Uterus (tissue), 2 donors: ENCODE measurements around the gene DDX5.

ENCODE experiments used
- POLR2A ChIP-seq, 2 donors: fragments of 450-650 bp; IDR thresholded peaks; one replicate each; pipeline ENCODE4 v1.6.1; 2016; ENCODE audit warnings: antibody characterized with exemption in 2 of 2, mild to moderate bottlenecking in 1 of 2, moderate library complexity in 1 of 2
- TF ChIP-seq, protein P1 (sequence below), 4 experiments: fragments of 200-600 bp in 2 of 4; fragments of 450-650 bp in 2 of 4; sonication (generic) in 2 of 4; IDR thresholded peaks; one replicate each; pipeline ENCODE4 v1.5.1; 2016 to 2019; ENCODE audit warnings: antibody characterized with exemption in 4 of 4, mild to moderate bottlenecking in 2 of 4, moderate library complexity in 1 of 4

GRCh38 chr17:64532409-64532808 is 26.3 kb upstream of the DDX5 start:
- TF ChIP-seq, protein P1, sequence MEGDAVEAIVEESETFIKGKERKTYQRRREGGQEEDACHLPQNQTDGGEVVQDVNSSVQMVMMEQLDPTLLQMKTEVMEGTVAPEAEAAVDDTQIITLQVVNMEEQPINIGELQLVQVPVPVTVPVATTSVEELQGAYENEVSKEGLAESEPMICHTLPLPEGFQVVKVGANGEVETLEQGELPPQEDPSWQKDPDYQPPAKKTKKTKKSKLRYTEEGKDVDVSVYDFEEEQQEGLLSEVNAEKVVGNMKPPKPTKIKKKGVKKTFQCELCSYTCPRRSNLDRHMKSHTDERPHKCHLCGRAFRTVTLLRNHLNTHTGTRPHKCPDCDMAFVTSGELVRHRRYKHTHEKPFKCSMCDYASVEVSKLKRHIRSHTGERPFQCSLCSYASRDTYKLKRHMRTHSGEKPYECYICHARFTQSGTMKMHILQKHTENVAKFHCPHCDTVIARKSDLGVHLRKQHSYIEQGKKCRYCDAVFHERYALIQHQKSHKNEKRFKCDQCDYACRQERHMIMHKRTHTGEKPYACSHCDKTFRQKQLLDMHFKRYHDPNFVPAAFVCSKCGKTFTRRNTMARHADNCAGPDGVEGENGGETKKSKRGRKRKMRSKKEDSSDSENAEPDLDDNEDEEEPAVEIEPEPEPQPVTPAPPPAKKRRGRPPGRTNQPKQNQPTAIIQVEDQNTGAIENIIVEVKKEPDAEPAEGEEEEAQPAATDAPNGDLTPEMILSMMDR (IDR thresholded peaks at IDR 0.05): no peak
- TF ChIP-seq POLR2A (IDR thresholded peaks at IDR 0.05): no peak
